ENCODE measurements around the gene ABCD4. TPM values are rescaled to one million over a fixed set of nuclear protein-coding genes. Genes with fewer than 3 reads are reported as not detected.

ABCD4 gene
- total RNA-seq, 1 donor from 2014 or later: 23.6 TPM

GRCh38 chr14:74326369-74327152 lies 23.8 kb upstream of the ABCD4 start:
- H3K27me3 ChIP-seq (ENCODE audit: low read depth): peaks cover 26% of the 10 kb centered on the region
- H3K9me3 ChIP-seq (replicated peaks): no peaks in the 10 kb centered on the region
- H3K4me3 ChIP-seq: no peak overlapping the region
- no peaks in the 10 kb centered on the region for H3K36me3 ChIP-seq
- intact Hi-C loops (cut with micrococcal nuclease): no loop called here
- no peaks in the 10 kb centered on the region for H3K4me1 ChIP-seq
- H3K27ac ChIP-seq (replicated peaks): no peak overlapping the region
- no peak for DNase-seq
- TF ChIP-seq, protein P1, sequence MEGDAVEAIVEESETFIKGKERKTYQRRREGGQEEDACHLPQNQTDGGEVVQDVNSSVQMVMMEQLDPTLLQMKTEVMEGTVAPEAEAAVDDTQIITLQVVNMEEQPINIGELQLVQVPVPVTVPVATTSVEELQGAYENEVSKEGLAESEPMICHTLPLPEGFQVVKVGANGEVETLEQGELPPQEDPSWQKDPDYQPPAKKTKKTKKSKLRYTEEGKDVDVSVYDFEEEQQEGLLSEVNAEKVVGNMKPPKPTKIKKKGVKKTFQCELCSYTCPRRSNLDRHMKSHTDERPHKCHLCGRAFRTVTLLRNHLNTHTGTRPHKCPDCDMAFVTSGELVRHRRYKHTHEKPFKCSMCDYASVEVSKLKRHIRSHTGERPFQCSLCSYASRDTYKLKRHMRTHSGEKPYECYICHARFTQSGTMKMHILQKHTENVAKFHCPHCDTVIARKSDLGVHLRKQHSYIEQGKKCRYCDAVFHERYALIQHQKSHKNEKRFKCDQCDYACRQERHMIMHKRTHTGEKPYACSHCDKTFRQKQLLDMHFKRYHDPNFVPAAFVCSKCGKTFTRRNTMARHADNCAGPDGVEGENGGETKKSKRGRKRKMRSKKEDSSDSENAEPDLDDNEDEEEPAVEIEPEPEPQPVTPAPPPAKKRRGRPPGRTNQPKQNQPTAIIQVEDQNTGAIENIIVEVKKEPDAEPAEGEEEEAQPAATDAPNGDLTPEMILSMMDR (IDR thresholded peaks at IDR 0.05; ENCODE audit: borderline replicate concordance): no peak

DNA sequence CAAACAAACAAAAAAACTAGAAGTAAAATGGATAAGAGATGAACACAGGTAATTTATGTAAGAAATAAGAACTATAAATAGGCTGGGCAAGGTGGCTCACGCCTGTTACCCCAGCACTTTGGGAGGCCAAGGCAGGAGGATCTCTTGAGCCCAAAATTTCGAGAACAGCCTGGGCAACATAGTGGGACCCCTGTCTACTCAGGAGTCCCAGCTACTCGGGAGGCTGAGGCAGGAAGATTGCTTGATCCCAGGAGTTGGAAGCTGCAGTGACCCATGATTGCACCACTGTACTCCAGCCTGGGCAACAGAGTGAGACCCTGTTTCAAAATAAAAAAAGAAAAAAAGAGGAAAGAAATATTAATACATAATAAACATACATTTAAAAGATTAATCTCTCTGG lies 22.7 kb upstream of the ABCD4 start:
- Histone ChIP-seq H3K4me1 (no peaks in the 10 kb centered on the region), H3K9me3 (replicated peaks) (no peaks in the 10 kb centered on the region), H3K27ac (replicated peaks) (no peak overlapping the region), H3K36me3 (no peaks in the 10 kb centered on the region), H3K4me3 (no peak overlapping the region), H3K27me3 (ENCODE audit: low read depth) (peaks cover 29% of the 10 kb centered on the region)
- DNase-seq: no peak
- TF ChIP-seq, protein P1 (IDR thresholded peaks at IDR 0.05; ENCODE audit: borderline replicate concordance): no peak
- intact Hi-C loops (cut with micrococcal nuclease): no loop called here

GRCh38 chr14:74324931-74325361 lies 22.2 kb upstream of the ABCD4 start:
- no peak for DNase-seq
- TF ChIP-seq, protein P1 (IDR thresholded peaks at IDR 0.05; ENCODE audit: borderline replicate concordance): peak; percentile 57
- Histone ChIP-seq H3K4me3 (no peak overlapping the region), H3K27me3 (ENCODE audit: low read depth) (peaks cover 29% of the 10 kb centered on the region), H3K27ac (replicated peaks) (no peak overlapping the region), H3K4me1 (no peaks in the 10 kb centered on the region), H3K9me3 (replicated peaks) (no peaks in the 10 kb centered on the region), H3K36me3 (no peaks in the 10 kb centered on the region)
- intact Hi-C loops (cut with micrococcal nuclease): no loop called here

GRCh38 chr14:74314576-74314975 lies 11.8 kb upstream of the ABCD4 start:
- H3K36me3 ChIP-seq: no peaks in the 10 kb centered on the region
- no peak overlapping the region for H3K27ac ChIP-seq (replicated peaks)
- no peak for DNase-seq
- H3K4me1 ChIP-seq: no peaks in the 10 kb centered on the region
- no peaks in the 10 kb centered on the region for H3K27me3 ChIP-seq (ENCODE audit: low read depth)
- H3K4me3 ChIP-seq: no peak overlapping the region
- TF ChIP-seq, protein P1 (IDR thresholded peaks at IDR 0.05; ENCODE audit: borderline replicate concordance): no peak
- intact Hi-C loops (cut with micrococcal nuclease): no loop called here
- H3K9me3 ChIP-seq (replicated peaks): no peaks in the 10 kb centered on the region

DNA sequence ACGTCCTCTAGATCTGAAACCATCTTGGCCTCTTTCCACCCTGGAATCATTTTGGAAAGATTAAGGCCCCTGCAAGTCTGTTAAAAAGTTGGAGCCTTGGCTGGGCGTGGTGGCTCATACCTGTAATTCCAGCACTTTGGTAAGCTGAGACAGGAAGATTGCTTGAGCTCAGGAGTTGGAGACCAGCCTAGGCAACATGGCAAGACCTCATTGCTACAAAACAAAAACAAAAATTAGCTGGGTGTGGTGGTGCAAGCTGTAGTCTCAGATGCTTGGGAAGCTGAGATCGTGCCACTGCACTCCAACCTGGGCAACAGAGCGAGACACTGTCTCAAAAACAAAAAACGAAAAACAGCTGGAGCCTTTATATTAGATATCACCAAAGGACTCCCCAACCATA lies 10.9 kb upstream of the ABCD4 start:
- Histone ChIP-seq H3K9me3 (replicated peaks) (no peaks in the 10 kb centered on the region), H3K36me3 (no peaks in the 10 kb centered on the region), H3K4me3 (no peak overlapping the region), H3K4me1 (no peaks in the 10 kb centered on the region), H3K27ac (replicated peaks) (no peak overlapping the region), H3K27me3 (ENCODE audit: low read depth) (no peaks in the 10 kb centered on the region)
- DNase-seq: no peak
- TF ChIP-seq, protein P1 (IDR thresholded peaks at IDR 0.05; ENCODE audit: borderline replicate concordance): no peak
- intact Hi-C loops (cut with micrococcal nuclease): no loop called here

Measured in left ventricle myocardium inferior (tissue), 1 donor.